Measurements from ENCODE around the gene RHOT2.

DNA sequence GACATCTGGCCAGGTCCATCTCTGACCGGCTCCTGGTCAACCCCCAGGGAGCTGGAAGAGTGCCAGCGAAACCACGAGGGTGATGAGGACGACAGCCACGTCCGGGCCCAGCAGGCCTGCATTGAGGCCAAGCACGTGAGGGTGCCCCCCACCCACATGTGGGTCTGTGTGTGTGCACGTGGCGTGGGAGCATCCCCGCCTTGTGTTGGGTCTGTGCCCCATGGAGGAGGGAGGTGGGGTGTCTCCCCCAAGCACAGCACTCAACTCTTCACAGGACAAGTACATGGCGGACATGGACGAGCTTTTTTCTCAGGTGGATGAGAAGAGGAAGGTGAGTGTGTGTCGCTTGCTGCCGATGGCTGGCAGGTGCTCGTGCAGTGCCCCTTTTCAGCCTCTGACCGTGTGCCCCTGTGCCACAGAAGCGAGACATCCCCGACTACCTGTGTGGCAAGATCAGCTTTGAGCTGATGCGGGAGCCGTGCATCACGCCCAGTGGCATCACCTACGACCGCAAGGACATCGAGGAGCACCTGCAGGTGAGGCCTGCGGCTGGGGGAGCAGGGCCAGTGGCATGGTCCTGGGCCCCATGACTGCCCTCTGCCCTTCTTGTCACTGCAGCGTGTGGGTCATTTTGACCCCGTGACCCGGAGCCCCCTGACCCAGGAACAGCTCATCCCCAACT lies 14.0 kb downstream of the RHOT2 start:
- no peak for TF ChIP-seq POLR2A (IDR thresholded peaks at IDR 0.05)
- TF ChIP-seq, protein P1, sequence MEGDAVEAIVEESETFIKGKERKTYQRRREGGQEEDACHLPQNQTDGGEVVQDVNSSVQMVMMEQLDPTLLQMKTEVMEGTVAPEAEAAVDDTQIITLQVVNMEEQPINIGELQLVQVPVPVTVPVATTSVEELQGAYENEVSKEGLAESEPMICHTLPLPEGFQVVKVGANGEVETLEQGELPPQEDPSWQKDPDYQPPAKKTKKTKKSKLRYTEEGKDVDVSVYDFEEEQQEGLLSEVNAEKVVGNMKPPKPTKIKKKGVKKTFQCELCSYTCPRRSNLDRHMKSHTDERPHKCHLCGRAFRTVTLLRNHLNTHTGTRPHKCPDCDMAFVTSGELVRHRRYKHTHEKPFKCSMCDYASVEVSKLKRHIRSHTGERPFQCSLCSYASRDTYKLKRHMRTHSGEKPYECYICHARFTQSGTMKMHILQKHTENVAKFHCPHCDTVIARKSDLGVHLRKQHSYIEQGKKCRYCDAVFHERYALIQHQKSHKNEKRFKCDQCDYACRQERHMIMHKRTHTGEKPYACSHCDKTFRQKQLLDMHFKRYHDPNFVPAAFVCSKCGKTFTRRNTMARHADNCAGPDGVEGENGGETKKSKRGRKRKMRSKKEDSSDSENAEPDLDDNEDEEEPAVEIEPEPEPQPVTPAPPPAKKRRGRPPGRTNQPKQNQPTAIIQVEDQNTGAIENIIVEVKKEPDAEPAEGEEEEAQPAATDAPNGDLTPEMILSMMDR (IDR thresholded peaks at IDR 0.05): no peak

All from lower leg skin (tissue), 3 donors.